HG02642 (cell line): ENCODE results near the gene MAP3K14.

Experiments
- ATAC-seq: cut with Tn5 transposase; IDR thresholded peaks from one replicate; pipeline ENCODE4 v1.9.1; 2021; ENCODE audit warnings: mild to moderate bottlenecking; ENCODE audit not compliant: unreplicated experiment, poor library complexity

MAP3K14 gene

GRCh38 chr17:45339646-45340605 lies 23.1 kb upstream of the MAP3K14 start:
- no peak for ATAC-seq

DNA sequence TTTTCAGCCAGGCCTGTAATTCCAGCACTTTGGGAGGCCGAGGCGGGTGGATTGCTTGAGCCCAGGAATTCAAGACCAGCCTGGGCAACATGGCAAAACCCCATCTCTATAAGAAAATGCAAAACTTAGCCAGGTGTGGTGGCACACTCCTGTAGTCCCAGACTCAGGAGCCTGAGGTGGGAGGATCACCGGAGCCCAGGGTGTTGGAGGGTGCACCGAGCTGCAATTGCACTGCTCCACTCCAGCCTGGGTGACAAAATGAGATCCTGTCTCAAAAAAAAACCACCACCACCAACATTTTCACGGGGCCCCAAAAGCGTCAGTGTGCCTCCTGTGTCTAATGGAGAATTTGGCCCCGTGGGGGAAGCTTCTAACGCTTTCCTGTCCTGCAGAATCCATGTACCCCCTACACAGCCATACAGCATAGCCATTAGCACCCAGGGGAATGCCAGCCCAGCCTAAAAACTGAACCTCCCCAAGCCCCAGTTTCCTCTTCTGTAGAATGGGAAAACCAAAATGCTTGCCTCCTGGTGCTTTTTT lies 22.2 kb upstream of the MAP3K14 start:
- no peak for ATAC-seq

DNA sequence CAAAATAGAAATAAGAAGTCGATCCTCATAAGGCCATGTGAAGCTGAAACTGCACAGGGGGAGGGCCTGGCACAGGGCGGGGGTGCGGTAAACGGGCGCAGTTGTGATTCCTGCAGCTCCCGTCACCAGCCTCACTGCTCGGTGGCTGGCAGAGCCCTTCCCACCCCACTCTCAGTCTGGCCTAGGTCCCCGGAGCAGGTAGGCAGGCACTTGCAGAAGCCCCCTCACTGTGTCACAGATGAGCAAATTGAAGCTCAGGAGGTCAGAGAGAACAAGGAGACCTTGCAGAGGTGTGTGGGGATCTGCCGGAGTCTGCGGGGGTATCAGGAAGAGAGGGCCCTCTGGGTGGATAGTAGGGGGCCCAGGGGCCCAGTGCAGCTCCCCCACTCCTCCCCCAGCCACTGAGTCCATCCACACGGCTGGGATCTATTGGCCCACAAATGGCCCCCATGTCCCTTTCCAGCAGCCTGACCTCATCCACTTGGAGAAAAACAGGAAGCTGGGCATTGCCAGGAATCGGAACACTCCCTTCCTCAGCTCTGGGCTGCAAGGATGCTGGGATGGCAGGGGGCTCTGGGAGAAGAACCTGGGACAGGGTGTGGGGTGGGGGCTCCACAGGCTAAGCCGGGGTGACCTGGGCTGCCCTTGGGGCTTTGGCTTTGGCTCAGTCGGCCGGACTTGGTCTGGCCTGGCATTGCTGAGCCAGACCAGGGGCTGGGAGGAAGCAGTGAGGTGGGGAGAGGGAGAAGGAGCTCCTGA lies 21.4 kb upstream of the MAP3K14 start:
- ATAC-seq = no peak

- ATAC-seq = no peak
Observed at GRCh38 chr17:45336390-45337182, 19.8 kb upstream of the MAP3K14 start.

DNA sequence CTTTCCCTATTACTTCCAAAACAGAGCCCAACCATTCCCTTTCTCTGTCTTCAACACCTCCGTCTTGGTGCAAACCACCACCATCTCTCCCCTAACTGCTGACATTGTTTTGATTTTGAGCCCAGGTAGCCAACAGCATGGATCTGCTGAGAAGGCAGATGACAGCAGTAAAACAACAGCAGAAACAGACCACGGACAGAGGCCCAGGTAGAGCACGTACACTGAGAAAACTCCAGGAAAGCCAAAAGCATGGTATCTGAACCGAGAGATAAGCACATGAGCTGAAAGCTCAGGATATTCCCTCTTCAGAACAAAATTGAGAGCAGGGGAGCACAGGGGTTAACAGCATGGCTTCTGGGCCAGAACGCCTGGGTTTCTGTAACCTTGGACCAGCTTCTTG lies 18.9 kb upstream of the MAP3K14 start:
- ATAC-seq = no peak

DNA sequence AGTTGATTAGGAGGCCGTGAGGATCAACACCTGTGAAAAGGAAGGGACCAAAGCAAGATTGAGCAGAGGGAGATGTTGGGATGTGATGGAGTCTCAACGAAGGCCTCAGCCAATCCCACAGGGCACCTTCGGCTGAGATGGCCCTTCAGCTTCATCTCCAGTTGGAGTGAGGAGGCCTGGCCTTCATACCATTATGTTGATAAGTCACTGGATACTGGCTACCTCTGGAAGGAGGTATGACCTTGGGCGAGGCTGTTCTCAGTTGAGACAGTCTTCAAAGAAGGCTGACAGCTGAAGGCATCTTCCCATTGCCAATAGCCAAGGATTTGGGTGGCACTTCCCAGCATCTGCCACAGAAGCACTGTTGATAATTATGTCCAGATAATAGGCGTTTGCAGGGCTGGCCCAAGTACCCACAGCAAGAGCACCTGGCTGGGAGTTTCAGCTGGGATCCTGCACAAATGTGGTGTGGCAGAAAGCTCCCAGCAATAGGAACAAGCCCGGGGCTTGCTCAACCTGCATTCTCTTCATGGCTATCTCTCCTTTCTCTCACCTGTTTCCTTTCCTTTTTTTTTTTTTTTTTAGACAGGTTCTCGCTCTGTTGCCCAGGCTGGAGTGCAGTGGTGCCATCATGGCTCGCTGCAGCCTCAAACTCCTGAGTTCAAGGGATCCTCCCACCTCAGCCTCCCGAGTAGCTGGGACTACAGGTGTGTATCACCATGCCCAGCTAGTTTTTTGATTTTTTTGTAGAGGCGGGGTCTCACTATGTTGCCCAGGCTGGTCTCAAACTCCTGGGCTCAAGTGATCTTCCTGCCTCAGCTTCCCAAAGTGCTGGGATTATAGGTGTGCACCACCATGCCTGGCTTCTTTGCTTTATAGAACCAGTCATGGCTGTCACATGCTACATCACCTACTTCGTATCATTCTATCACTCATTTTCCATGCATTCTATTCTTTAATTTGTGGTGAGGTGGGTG lies 18.2 kb upstream of the MAP3K14 start:
- no peak for ATAC-seq

- no peak for ATAC-seq
Observed at GRCh38 chr17:45334231-45334630, 17.4 kb upstream of the MAP3K14 start.

DNA sequence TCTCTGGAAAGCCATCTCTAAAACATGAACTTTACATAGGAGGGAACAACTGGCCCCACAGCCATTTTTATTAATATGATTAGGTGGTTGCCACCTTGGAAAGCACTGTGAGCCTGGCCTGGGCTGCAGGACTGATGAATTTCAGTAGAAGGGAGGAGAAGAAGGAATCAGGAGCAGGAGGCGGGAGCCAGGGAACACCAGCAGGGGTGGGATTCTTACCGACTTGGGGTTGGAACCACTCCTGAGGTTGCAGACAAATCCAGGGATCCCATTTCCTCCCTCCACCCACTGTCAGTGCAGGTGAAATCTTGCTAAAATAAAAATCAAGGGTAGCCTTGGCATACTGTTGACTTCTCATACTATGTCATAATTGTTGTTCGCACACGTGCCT lies 16.9 kb upstream of the MAP3K14 start:
- no peak for ATAC-seq

- ATAC-seq = no peak
Observed at GRCh38 chr17:45332989-45333701, 16.3 kb upstream of the MAP3K14 start.

- ATAC-seq = no peak
Observed at GRCh38 chr17:45332505-45332904, 15.7 kb upstream of the MAP3K14 start.

GRCh38 chr17:45326626-45327025 lies 9.8 kb upstream of the MAP3K14 start:
- no peak for ATAC-seq

GRCh38 chr17:45325810-45326209 lies 9.0 kb upstream of the MAP3K14 start:
- no peak for ATAC-seq

- ATAC-seq = no peak
Observed at GRCh38 chr17:45324336-45324735, 7.5 kb upstream of the MAP3K14 start.

GRCh38 chr17:45322168-45322567 lies 5.3 kb upstream of the MAP3K14 start:
- no peak for ATAC-seq

- ATAC-seq = no peak
Observed at GRCh38 chr17:45320931-45321461, 4.2 kb upstream of the MAP3K14 start.

- no peak for ATAC-seq
Observed at GRCh38 chr17:45320349-45320930, 3.6 kb upstream of the MAP3K14 start.

GRCh38 chr17:45319239-45319703 lies 2.5 kb upstream of the MAP3K14 start:
- ATAC-seq = no peak
